HG02885 (cell line): ENCODE results near the gene SPRYD3.

Experiments
- ATAC-seq: cut with Tn5 transposase; IDR thresholded peaks from one replicate; pipeline ENCODE4 v1.9.1; 2021; ENCODE audit warnings: mild to moderate bottlenecking; ENCODE audit not compliant: unreplicated experiment, poor library complexity

The SPRYD3 gene

DNA sequence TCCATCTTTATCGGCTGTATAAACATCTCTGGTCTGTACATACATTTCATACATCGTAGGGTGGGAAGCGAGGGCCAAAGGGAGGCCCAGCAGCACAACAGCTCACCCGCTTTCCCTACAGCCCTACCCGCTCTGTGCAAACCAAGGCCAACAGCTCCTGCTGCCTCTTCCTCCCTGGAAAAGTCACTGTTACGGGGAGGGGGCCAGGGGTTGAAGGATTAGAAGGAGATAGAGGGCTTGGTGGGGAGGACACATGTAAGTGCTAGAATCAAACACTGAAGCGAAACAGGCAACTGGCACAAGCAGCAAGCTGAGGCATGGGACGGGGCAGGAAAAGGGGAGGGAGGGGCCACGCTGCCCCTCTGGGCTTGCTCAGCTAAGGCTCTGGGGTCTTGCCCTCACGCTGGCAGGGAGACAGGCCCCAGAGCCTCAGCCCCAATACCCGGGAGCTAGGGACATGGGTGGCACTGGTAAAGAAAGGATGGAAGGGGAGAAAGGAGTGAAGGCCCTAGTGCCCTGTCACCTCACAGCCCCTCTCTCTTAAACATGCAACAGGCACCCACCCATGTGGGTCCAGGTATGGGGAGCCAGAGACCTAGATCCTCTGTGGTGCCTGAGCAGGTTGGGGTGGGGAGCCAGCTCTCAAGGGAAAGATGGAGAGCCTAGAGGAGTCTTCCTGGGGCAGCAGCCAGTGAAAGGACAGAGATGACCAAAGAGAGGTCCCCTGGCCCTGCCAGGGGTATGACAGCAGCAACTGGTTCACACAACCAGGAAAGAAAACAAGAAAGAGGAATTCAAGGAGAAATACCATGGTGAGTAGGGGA, 14.4 kb downstream of the SPRYD3 start:
- no peak for ATAC-seq

GRCh38 chr12:53063708-53064612, 15.2 kb downstream of the SPRYD3 start:
- no peak for ATAC-seq

- no peak for ATAC-seq
Measured at GRCh38 chr12:53062977-53063707, 16.0 kb downstream of the SPRYD3 start.

DNA sequence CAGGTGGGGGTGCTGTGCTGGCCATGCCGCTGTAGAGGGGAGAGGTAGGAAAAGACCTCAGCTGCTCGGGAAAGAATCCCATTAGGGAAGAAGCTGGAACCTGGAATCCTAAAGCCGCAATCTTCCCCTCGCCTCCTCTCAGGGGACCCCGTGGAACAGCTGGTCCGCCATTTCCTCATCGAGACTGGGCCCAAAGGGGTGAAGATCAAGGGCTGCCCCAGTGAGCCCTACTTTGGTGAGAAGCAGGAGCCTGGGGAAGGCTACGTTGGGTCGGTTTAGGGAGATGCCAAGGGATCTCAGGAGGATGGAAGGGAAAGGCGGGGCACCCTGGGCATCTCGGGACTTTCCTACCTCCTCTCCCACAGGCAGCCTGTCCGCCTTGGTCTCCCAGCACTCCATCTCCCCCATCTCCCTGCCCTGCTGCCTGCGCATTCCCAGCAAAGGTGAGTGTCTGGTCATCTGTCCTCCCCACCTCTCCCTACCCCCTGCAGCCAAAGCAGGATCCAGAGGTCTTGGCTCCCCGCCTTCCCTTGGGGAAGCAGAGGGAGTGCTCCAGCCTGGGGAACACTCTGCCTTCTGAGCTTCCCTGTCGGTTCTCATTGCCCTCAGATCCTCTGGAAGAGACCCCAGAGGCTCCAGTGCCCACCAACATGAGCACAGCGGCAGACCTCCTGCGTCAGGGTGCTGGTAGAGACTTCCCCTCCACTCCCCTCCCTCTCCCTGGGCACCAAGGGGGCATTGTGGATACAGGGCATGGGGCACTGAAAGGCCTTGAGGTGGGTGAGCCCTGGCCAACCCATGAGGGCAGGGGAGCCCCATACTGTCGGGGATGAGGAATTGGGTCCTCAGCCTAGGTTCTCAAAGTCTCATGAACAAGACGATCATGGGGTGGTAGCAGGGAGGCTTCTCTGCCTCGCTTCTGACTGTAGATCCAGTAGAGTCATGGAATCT, 16.9 kb downstream of the SPRYD3 start:
- no peak for ATAC-seq

GRCh38 chr12:53061404-53062010, 17.7 kb downstream of the SPRYD3 start:
- ATAC-seq: no peak

DNA sequence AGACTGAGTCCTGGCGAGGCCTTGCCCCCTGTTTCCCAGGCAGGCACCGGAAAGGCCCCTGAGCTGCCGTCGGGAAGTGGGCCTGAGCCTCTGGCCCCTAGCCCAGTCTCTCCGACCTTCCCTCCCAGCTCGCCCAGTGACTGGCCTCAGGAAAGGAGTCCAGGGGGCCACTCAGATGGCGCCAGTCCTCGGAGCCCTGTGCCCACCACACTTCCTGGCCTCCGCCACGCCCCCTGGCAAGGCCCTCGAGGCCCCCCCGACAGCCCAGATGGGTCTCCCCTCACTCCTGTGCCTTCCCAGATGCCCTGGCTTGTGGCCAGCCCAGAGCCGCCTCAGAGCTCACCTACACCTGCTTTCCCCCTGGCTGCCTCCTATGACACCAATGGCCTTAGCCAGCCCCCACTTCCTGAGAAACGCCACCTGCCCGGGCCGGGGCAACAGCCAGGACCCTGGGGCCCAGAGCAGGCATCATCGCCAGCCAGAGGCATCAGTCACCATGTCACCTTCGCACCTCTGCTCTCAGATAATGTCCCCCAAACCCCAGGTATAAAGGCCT, 18.4 kb downstream of the SPRYD3 start:
- ATAC-seq: no peak

- ATAC-seq: no peak
Measured at GRCh38 chr12:53060064-53060720, 19.0 kb downstream of the SPRYD3 start.

DNA sequence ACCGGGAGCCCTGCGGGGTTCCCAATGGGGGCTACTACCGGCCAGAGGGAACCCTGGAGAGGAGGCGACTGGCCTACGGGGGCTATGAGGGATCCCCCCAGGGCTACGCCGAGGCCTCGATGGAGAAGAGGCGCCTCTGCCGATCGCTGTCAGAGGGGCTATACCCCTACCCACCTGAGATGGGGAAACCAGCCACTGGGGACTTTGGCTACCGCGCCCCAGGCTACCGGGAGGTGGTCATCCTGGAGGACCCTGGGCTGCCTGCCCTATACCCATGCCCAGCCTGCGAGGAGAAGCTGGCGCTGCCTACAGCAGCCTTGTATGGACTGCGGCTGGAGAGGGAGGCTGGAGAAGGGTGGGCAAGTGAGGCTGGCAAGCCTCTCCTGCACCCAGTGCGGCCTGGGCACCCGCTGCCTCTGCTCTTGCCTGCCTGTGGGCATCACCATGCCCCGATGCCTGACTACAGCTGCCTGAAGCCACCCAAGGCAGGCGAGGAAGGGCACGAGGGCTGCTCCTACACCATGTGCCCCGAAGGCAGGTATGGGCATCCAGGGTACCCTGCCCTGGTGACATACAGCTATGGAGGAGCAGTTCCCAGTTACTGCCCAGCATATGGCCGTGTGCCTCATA, 19.6 kb downstream of the SPRYD3 start:
- no peak for ATAC-seq

- no peak for ATAC-seq
Measured at GRCh38 chr12:53058674-53059433, 20.3 kb downstream of the SPRYD3 start.

GRCh38 chr12:53057816-53058500, 21.2 kb downstream of the SPRYD3 start:
- no peak for ATAC-seq

- no peak for ATAC-seq
Measured at GRCh38 chr12:53056901-53057300, 22.3 kb downstream of the SPRYD3 start.

- ATAC-seq: no peak
Measured at GRCh38 chr12:53056296-53056695, 22.9 kb downstream of the SPRYD3 start.

GRCh38 chr12:53055471-53056266, 23.5 kb downstream of the SPRYD3 start:
- no peak for ATAC-seq

DNA sequence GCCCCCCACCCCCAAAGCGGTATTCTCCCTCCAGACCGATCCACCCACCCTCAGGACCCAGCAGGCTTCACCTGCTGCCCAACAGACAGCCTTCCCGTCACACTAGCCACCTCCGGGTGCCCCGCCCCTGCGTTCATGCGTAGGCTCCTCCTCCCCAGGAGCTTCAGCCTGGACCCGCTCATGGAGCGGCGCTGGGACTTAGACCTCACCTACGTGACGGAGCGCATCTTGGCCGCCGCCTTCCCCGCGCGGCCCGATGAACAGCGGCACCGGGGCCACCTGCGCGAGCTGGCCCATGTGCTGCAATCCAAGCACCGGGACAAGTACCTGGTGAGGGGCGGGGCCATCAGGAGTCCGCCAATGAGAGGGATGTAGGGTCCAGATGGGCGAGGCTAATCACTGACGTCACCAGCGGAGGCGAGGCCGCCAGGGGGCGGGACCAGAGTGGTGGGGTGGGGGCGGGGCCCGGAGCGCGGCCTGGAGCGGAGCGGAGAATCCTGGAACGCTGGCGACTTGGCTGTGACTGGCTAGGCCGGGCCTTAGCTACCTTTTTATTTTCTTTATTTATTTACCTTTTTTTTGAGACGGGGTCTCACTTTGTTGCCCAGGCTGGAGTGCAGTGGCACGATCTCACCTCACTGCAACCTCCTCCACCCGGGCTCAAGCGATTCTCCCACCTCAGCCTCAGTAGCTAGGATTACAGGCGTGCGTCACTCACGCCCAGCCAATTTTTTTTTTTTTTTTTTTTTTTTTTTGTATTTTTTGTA, 24.9 kb downstream of the SPRYD3 start:
- peak; percentile 93 for ATAC-seq
